ENCODE results near the gene SCARB1.
"Not testable (repeated sequence)": the region's sequence is repeated elsewhere in the genome, so short reads cannot be mapped to it uniquely, and the experiment has no call there.

The SCARB1 gene

GRCh38 chr12:124863416-124864325 lies at the start of gene SCARB1:
TSS of gene SCARB1 (minus strand) at chr12:124863864. CDS start at chr12:124863720, 144 bp downstream.
- DNase-seq: peak; percentile 91

GRCh38 chr12:124912529-124913287 lies 49.0 kb upstream of the SCARB1 start:
- not testable (repeated sequence) for DNase-seq

GRCh38 chr12:124911521-124911920 lies 47.9 kb upstream of the SCARB1 start:
- not testable (repeated sequence) for DNase-seq

GRCh38 chr12:124910561-124911478 lies 47.2 kb upstream of the SCARB1 start:
- DNase-seq: no peak

- no peak for DNase-seq
These were observed 46.3 kb upstream of the SCARB1 start for GRCh38 chr12:124909831-124910560.

- peak; percentile 78 for DNase-seq
These were observed 43.1 kb upstream of the SCARB1 start for GRCh38 chr12:124906606-124907261.

GRCh38 chr12:124904306-124905098 lies 40.8 kb upstream of the SCARB1 start:
- peak; percentile 36 for DNase-seq

- no peak for DNase-seq
These were observed 39.3 kb upstream of the SCARB1 start for GRCh38 chr12:124902916-124903315.

- no peak for DNase-seq
These were observed 37.3 kb upstream of the SCARB1 start for GRCh38 chr12:124901003-124901402.

- DNase-seq: not testable (repeated sequence)
These were observed 36.7 kb upstream of the SCARB1 start for GRCh38 chr12:124900345-124900795.

GRCh38 chr12:124898923-124899294 lies 35.2 kb upstream of the SCARB1 start:
- no peak for DNase-seq

- no peak for DNase-seq
These were observed 34.7 kb upstream of the SCARB1 start for GRCh38 chr12:124898200-124898922.

GRCh38 chr12:124896461-124896860 lies 32.8 kb upstream of the SCARB1 start:
- DNase-seq: no peak

GRCh38 chr12:124893792-124894516 lies 30.3 kb upstream of the SCARB1 start:
- DNase-seq: no peak

- no peak for DNase-seq
These were observed 24.6 kb upstream of the SCARB1 start for GRCh38 chr12:124888260-124888659.

GRCh38 chr12:124887766-124888165 lies 24.1 kb upstream of the SCARB1 start:
- DNase-seq: not testable (repeated sequence)

- DNase-seq: no peak
These were observed 21.1 kb upstream of the SCARB1 start for GRCh38 chr12:124884587-124885438.

Measured in retina (tissue), 1 donor.